Measurements from ENCODE around the gene N4BP3.

Gene N4BP3

GRCh38 chr5:178110511-178110910, 2.8 kb upstream of the N4BP3 start:
- peaks cover 33% of the 10 kb centered on the region for H3K27me3 ChIP-seq (ENCODE audit: insufficient read depth, low read length, poor library complexity)
- H3K4me2 ChIP-seq (ENCODE audit: insufficient read depth, low read length): no peak overlapping the region
- no peak overlapping the region for H3K9ac ChIP-seq (ENCODE audit: low read depth, low read length)
- no peak for TF ChIP-seq CTCF (IDR thresholded peaks at IDR 0.05; ENCODE audit: borderline replicate concordance, extremely low read depth, low read length, poor library complexity, severe bottlenecking)
- TF ChIP-seq EZH2 (IDR thresholded peaks at IDR 0.05; ENCODE audit: borderline replicate concordance, low read depth, low read length, severe bottlenecking): no peak
- H4K20me1 ChIP-seq (ENCODE audit: insufficient read depth, low read length): peaks cover 10% of the 10 kb centered on the region
- H3K4me3 ChIP-seq (ENCODE audit: low read depth in 1 of 2, low read length in 2 of 2): no peak overlapping the region
- H2AFZ ChIP-seq (ENCODE audit: low read depth, low read length): no peak overlapping the region
- peaks cover 18% of the 10 kb centered on the region for H3K4me1 ChIP-seq (ENCODE audit: insufficient read depth, low read length)
- no peak overlapping the region for H3K27ac ChIP-seq (ENCODE audit: low read length)
- H3K79me2 ChIP-seq (ENCODE audit: insufficient read depth, low read length): no peaks in the 10 kb centered on the region
- DNase-seq (no peak), ATAC-seq (ENCODE audit: insufficient read depth, low read depth) (no peak)
- H3K9me3 ChIP-seq (ENCODE audit: insufficient read depth, low read length, severe bottlenecking): peaks cover 5% of the 10 kb centered on the region
- no peaks in the 10 kb centered on the region for H3K36me3 ChIP-seq (ENCODE audit: insufficient read depth, low read length)

GRCh38 chr5:178111925-178112324, 1.4 kb upstream of the N4BP3 start:
- H3K4me3 ChIP-seq (ENCODE audit: low read depth in 1 of 2, low read length in 2 of 2): no peak overlapping the region
- DNase-seq (no peak), ATAC-seq (ENCODE audit: insufficient read depth, low read depth) (no peak)
- H3K79me2 ChIP-seq (ENCODE audit: insufficient read depth, low read length): no peaks in the 10 kb centered on the region
- peaks cover 10% of the 10 kb centered on the region for H4K20me1 ChIP-seq (ENCODE audit: insufficient read depth, low read length)
- no peaks in the 10 kb centered on the region for H3K36me3 ChIP-seq (ENCODE audit: insufficient read depth, low read length)
- TF ChIP-seq EZH2 (IDR thresholded peaks at IDR 0.05; ENCODE audit: borderline replicate concordance, low read depth, low read length, severe bottlenecking): no peak
- no peak for TF ChIP-seq CTCF (IDR thresholded peaks at IDR 0.05; ENCODE audit: borderline replicate concordance, extremely low read depth, low read length, poor library complexity, severe bottlenecking)
- H3K4me2 ChIP-seq (ENCODE audit: insufficient read depth, low read length): no peak overlapping the region
- H3K27me3 ChIP-seq (ENCODE audit: insufficient read depth, low read length, poor library complexity): peaks cover 46% of the 10 kb centered on the region
- H2AFZ ChIP-seq (ENCODE audit: low read depth, low read length): no peak overlapping the region
- peaks cover 5% of the 10 kb centered on the region for H3K9me3 ChIP-seq (ENCODE audit: insufficient read depth, low read length, severe bottlenecking)
- H3K4me1 ChIP-seq (ENCODE audit: insufficient read depth, low read length): peaks cover 31% of the 10 kb centered on the region
- H3K9ac ChIP-seq (ENCODE audit: low read depth, low read length): no peak overlapping the region
- no peak overlapping the region for H3K27ac ChIP-seq (ENCODE audit: low read length)

- no peaks in the 10 kb centered on the region for H3K79me2 ChIP-seq (ENCODE audit: insufficient read depth, low read length)
- no peak overlapping the region for H3K27ac ChIP-seq (ENCODE audit: low read length)
- no peak for ATAC-seq (ENCODE audit: insufficient read depth, low read depth)
- H3K4me1 ChIP-seq (ENCODE audit: insufficient read depth, low read length): peaks cover 37% of the 10 kb centered on the region
- peaks cover 50% of the 10 kb centered on the region for H3K27me3 ChIP-seq (ENCODE audit: insufficient read depth, low read length, poor library complexity)
- DNase-seq: no peak
- H3K4me2 ChIP-seq (ENCODE audit: insufficient read depth, low read length): no peak overlapping the region
- no peak overlapping the region for H3K9ac ChIP-seq (ENCODE audit: low read depth, low read length)
- peaks cover 5% of the 10 kb centered on the region for H3K9me3 ChIP-seq (ENCODE audit: insufficient read depth, low read length, severe bottlenecking)
- peaks cover 10% of the 10 kb centered on the region for H4K20me1 ChIP-seq (ENCODE audit: insufficient read depth, low read length)
- no peaks in the 10 kb centered on the region for H3K36me3 ChIP-seq (ENCODE audit: insufficient read depth, low read length)
- no peak overlapping the region for H2AFZ ChIP-seq (ENCODE audit: low read depth, low read length)
- H3K4me3 ChIP-seq (ENCODE audit: low read depth in 1 of 2, low read length in 2 of 2): no peak overlapping the region
- TF ChIP-seq EZH2 (IDR thresholded peaks at IDR 0.05; ENCODE audit: borderline replicate concordance, low read depth, low read length, severe bottlenecking) (no peak), CTCF (IDR thresholded peaks at IDR 0.05; ENCODE audit: borderline replicate concordance, extremely low read depth, low read length, poor library complexity, severe bottlenecking) (no peak)
These were observed 787 bp upstream of the N4BP3 start for GRCh38 chr5:178112545-178112944.

Measured in DND-41 (cell line).